Measurements from ENCODE around the gene SEL1L.
"Not testable (repeated sequence)": the region's sequence is repeated elsewhere in the genome, so short reads cannot be mapped to it uniquely, and the experiment has no call there.

Gene SEL1L

GRCh38 chr14:81533536-81534343 is at the start of gene SEL1L:
TSS of gene SEL1L (minus strand) at chr14:81533853. CDS start at chr14:81533744, 109 bp downstream.
- peak; percentile 100 for DNase-seq

DNA sequence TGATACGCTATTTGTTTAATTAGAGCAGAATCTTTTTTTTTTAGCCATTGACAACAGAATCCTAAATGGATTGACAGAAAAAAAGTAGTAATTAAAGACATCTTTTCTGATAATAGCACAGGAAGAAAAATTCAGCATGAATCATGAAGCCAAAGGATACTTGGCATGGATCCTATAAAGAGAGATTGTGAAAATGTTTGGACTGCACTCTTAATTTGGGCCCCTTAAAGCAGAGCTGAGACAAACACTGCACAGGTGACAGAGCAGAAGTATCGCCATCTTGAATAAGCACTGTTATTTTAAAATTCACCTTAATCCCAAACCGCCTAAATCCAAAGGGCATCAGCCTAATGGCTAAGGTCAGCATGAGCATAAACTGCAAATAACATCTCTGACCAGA is 48.8 kb upstream of the SEL1L start:
- DNase-seq: no peak

DNA sequence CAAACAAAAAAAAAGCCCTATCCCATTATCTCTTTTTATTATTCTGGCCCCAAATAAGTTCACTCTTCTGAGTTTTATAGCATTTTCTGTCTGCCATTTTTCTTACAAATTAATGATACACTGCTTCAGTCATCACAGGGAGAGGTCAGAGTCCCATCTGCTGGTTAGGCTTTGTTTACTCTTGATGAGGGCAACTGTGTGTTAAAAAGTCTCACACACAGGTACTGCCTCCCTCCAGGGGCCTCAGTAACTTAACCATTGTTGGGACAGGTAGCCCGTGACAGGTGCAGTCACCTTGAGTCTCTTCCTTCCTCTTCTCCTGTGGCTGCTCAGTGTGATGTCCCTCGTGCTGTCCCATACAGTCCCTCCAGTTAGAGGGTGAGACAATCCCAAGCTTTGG is 45.5 kb upstream of the SEL1L start:
- no peak for DNase-seq

GRCh38 chr14:81571437-81571836 is 37.8 kb upstream of the SEL1L start:
- peak; percentile 47 for DNase-seq

GRCh38 chr14:81567302-81567701 is 33.6 kb upstream of the SEL1L start:
- no peak for DNase-seq

- peak; percentile 52 for DNase-seq
These were observed 32.0 kb upstream of the SEL1L start for GRCh38 chr14:81565441-81566290.

GRCh38 chr14:81562818-81563217 is 29.2 kb upstream of the SEL1L start:
- no peak for DNase-seq

DNA sequence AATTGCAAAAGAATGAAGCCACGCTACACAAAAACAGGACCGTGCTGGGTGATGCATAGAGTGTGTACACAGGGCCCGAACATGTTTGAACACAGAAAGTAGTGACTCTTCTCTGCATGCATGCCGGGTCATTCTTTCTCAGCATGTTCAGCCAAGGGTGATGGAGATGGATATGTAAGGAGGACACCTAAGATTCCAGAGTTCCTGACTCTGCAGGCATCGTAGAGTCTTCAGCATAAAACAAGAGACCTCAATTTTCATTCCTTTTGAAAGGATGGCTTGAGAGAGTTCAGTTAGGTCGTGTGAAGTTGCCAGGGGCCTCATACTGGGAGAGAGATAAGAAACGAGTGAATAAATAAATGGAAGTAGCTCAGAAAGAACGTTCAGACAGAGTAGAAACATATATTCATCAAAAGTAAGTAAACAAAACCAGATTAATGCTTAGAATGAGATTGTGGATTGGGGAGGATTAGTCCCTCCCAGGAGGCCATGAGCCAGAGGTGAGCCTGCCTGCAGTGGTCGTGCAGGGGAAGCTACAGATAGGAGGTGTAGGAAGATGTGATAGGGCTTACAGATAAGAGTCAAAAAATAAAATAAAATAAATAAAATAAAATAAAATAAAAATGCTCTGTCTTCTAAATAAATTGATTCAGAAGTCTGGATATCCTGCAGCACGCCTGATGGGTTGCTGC is 27.6 kb upstream of the SEL1L start:
- no peak for DNase-seq

- no peak for DNase-seq
These were observed 25.7 kb upstream of the SEL1L start for GRCh38 chr14:81559385-81559784.

DNA sequence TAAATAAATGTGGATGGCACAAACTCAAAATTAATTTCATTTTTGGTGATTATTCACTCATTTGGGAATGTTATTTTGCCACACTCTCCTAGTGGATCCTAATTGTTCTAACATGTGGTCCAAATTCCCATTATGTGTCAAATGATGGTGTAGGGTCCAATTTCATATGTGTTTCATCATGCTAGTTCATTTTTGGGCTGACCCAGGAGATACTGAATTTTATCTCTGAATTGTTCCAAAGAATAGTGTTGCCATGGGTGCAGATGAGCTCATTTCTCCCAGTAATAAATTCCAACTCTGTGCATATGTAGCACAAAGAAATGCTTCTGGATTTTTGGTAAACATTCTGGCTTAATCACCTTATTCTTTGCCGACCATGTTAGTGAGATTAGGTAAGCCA is 23.5 kb upstream of the SEL1L start:
- no peak for DNase-seq

GRCh38 chr14:81555684-81556083 is 22.0 kb upstream of the SEL1L start:
- DNase-seq: no peak

- DNase-seq: no peak
These were observed 21.4 kb upstream of the SEL1L start for GRCh38 chr14:81555051-81555450.

GRCh38 chr14:81551471-81551870 is 17.8 kb upstream of the SEL1L start:
- DNase-seq: no peak

GRCh38 chr14:81550001-81550637 is 16.5 kb upstream of the SEL1L start:
- peak; percentile 87 for DNase-seq

- DNase-seq: not testable (repeated sequence)
These were observed 7.6 kb upstream of the SEL1L start for GRCh38 chr14:81541206-81541605.

DNA sequence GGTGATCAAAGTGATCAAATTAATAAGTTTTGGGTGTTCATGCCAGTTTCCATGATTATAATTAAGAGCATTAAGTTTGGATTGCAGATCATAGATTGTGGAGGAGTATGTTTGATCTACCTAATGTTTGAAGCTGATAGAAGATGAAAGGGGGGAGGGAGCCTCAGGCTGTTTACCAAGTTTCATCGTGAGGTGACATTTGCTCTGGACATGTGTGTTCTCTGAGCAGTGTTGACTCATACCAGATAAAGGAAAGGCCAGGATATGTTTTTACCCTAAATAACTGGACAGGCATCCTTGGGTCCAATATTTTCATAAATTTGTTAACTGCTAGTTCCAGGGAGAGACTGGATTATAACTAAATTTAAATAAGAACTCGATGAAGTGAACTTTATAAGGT is 3.5 kb upstream of the SEL1L start:
- DNase-seq: no peak

DNA sequence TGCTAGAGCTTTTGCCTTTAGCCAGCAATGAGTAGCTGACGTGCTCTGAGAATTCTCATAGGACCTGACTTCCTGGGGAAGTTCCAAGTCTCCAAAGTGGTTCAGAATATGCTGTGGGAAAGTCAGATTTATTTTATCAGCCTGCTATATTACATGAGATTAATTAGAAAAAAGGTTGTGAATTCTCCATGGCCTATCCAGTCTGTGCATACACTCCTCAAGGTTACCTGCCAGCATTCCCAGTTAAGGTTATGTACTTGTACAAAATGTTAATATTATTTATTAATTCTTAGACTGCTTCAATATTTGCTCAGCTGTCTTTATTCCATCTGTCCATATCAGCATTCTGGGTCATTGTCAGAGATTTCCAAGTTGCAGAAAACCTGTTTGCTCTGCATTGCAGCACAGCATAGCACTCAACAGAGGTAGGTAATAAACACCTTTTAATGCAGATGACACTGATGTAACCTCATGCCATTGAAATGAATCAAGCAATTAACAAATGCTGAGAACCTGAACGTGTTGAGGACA is 2.7 kb upstream of the SEL1L start:
- no peak for DNase-seq

DNA sequence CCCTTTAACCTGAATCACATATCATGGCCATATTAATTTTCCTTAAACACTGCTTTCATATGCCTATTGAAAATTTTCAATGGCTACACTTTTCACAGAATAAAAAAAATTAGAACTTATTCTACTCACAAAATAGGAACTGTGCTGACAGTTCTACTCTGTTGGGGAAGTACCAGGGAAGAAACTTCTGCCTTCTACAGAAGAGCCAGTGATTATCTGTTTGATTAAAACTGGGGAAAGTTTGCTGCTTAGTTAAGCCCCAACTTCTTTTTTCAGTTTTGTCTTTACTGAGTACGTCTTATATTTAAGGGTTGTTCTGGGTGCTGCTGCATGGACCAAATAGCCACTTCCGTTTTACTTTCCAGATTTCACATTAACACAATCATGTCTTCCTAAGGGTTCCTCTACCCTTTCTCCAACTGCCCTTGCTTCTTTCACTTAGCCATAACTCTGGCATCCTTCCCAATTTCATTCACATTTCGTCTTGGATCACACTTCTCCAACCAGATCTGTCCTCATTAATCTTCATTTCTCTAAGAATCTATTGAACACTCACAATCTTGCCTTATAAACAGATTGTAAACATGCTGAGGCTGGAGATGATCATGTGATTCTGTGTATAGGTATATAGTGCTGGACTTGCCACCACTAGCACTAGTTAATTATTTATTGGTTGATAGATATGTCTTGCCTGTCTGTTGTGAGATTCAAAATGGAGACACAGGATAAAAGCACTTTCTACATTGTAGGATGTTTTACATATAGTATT is 1.9 kb upstream of the SEL1L start:
- no peak for DNase-seq

DNA sequence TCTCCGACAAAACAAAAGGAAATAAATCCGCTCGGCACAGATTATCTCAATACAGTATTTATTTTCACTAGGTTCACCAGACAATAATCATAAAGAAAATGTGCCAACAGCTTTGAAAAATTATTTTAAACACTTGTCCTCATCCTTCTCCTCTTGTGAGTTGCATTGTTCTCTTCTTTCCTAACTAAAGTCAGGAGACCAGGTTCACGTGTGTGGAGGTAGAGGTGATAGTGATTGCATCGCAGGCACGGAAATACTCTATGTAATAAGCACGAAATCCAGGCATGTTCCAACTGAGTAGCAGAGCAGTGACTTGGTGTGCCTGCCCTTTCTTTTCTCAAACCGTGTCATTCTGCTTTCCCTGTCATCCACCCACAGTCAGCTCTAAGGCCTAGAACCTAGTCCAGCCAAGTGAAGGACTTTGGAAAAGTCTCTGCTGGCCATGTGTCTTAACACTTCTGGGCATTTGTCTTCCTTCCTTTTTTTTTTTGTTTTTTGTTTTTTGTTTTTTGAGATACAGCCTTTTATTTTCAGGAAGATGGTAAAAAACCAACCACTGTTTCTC is 939 bp upstream of the SEL1L start:
- DNase-seq: no peak

DNA sequence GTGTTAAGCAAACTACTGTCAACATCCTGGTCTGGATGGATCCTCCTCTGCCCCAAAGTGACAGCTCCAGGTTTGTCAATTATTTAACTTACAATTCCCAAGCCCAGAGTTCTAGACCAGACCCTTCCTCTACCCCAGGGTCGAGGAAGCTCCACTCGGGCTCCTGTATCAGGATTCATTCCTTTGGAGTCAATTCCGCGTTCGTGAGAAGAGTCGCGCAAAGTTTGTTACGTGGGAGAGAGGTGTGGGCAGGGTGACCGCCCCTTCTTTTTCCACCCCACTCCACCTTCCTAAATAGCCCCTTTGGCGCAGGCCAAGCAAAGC is 479 bp downstream of the SEL1L start:
- DNase-seq: no peak

GRCh38 chr14:81529391-81529790 is 4.3 kb downstream of the SEL1L start:
- DNase-seq: no peak

GRCh38 chr14:81525129-81525528 is 8.5 kb downstream of the SEL1L start:
- DNase-seq: no peak
